Measurements from ENCODE around the gene COL23A1.
"Not testable (repeated sequence)": the region's sequence is repeated elsewhere in the genome, so short reads cannot be mapped to it uniquely, and the experiment has no call there.

The COL23A1 gene

DNA sequence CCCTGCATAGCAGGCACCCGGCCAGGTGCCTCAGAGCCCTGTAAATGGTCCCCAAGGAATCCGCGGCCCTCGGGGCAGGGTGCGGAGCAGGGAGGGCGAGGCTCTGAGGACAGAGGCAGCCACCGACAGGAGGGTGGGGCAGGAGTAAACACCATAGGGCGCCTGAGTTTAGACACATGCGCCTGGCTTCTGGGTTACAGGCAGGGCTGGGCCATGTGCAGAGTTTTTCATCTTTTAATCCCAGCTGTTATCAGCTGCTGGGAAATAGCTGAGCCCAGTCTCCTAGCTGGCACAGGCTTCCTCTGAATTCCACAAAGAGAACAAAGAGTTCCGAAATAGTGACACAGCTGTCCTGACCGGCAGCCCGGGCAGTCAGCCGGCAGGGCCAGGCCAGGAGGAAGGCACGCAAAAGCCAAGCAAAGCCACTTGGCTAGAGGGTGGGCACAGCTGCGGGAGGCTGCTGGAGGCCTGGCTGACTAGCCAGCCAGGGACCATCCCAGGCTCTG, 258.6 kb downstream of the COL23A1 start:
- no peak for DNase-seq

DNA sequence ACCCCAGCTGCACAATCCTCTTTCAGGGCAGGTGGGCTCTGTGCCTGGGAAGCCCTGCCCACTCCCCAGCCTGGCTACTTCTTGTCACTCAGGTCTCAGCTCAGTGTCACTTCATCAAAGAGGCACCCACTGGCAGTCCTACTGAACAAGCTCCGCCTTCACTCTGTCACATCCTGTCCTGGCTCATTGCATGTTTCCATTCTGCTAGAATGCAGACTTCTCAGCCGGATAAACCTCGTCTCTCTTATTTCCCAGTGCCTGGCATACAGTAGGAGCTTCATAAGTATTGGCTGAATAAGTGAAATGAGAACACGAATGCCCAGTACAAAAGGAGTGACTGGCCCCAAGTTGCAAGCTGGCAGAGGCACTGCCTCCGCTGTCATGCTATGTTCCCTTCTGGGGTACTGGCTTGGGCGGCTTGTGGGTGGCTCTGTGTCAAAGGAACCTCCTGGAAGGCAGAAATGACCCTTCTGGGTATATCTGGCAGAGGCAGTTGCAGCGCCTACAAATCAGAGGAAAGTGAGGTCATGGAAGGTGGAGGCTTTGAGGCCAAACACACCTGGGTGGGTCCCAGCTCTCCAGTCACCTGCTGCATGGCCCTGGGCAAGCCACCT, 259.3 kb downstream of the COL23A1 start:
- DNase-seq, result no peak

DNA sequence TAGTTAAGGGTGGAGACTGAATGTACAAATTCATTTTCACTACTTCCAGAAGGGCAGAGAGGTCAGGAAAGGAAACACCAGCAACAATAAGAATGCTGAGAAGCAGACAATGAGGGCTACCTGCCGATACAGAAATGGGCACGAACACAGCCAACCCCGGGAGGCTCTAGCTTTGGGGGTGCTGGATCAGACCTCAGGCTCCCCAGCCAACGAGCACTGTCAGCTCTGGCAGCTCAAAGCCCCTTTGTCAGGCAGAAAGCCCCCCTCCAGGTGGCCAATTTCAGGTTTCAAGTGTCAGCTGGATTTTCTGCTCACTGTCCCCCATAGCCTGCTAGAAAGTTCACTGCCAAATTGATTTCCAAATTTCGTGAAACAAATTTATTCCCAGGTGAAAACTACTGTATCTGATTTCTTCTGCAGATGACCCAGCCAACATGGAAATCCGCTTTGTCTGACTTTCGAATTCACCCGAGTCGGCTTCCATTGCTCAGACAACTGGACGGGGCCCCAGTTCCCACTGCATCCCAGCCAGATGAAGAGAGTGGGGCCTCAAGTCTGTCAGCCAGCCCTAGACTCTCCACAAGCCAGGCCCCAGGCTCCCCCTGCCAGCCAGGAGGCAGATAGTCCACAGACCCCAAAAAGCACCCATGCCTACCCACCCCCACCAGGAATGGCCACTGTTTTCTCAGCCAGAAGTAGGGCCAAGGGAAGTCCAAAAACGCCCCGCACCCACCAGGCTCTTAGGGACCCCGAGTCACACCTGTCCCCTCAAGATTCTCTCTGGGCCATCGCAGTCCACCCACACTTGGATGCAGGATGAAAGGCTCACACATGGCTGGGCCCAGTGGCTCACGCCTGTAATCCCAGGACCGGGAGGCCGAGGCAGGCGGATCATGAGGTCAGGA, 261.1 kb downstream of the COL23A1 start:
- no peak for DNase-seq

DNA sequence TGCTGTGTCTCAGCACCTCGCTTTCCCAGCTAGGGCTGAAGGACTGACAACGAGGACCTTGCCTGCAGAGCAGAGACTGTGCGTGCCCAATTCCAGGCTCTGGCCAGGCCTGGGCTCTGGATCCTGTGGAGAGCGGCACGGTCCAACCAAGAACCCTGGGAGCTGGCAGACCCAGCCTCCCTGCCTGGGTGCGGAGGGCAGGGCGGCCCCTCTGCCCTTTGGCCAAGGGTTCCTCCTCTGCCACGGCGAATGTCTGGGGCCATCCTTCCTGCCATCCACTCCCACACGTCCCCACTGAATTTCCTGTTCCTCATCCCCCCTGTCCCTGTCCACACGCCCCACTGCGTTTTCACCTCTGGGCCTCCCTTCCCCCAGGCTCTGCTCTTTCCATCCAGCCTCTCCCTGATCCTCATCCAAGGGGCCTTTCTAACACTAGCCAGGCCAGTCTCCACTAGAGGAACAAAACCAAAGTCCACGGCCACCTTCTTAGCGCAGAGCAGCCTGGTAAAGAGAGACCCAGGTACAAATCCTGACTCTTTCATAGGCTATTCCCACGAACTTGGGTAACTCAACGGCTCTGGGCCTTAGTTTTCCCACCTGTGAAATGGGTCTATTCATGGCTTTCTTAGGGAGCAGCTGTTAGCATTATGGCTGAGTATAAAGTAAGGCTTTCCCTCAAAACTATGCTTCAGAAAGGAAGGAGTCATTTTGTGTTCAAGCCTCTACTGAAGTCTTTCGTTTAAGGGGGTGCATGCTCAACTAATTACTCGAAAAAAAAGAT, 262.1 kb downstream of the COL23A1 start:
- DNase-seq, result no peak

DNA sequence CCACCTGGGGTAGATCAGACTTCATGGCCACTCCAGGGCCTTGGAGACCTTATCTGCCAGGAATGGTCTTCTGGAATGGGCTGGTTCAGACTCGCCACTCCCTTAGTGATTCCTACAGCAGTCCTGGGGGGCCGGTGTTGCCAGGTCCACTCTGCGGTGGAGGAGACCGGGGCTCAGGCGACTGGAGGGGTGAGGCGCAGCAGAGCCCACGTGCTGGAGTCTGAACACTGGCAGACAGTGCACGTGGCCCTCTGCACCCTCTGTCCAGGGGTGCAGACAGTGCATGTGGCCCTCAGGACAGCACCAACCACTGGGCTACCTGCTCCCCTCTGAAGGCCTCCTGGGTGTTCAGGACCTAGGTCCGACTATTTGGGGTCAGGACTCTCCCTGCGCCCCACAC, 262.7 kb downstream of the COL23A1 start:
- no peak for DNase-seq

DNA sequence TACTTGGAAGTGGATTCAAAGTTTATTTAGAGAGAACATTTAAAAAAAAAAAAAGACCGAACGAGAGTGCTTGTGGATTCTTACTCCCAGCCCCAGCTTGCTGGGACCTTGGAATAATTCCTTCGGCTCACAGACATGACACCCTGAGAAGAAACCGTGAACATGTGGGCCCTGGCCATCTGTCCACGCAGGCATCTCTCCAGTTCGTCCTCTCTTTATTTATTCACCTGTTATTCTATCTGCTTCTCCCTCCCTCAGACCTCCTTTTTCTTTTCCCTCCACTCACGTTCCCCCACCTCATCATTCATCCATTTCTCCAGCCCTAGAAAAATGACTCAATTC, 263.8 kb downstream of the COL23A1 start:
- no peak for DNase-seq

DNA sequence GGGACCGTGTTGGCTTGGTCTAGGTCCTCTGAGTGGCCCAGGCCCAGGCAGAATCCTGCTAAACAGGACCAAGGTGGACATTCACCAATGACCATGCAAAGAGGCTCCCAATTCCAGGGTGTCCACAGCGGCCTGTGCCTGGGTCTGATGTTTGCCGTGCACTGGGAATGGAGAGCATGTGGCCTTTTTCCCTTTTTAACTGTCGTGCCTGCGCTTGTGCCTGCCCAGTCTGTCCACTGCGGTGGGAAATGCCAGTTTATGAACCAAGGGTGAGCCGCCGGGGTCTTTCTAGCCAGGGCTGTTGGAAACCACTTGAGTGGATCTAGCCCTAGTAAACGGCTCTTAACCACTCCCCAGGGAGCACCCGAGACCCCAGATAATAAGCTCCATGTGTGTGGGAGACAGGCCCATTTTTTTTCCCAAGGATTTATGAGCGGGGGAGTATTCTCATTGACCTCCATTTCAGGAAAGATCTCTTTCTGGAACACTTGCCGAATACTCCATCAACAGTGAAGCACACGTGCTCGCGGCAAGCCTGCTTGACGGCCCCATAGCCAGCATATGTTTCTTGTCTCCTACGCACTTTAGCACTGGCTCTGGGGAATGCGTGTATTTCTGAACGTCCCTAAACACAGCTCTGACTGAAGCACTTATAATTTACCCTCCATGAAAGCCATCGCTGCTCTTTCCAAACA, 264.4 kb downstream of the COL23A1 start:
- DNase-seq, result no peak

DNA sequence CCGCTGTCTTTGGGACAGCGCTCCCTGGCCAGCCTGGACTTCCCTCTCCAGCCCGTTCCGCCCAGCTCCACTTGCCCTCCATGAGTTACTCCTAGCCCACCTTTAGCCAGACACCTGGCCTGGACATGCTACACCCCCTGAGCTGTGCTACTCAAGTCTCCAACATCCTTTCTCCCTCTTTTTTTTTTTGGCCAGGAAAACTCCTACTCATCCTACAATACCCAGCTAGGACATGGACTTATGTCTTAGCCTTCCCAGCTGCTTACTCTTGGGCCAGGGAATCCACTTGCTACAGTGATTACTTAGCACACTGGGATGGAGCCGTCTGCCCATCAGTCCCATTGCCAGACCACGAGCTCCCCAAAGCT, 264.9 kb downstream of the COL23A1 start:
- DNase-seq, result no peak

DNA sequence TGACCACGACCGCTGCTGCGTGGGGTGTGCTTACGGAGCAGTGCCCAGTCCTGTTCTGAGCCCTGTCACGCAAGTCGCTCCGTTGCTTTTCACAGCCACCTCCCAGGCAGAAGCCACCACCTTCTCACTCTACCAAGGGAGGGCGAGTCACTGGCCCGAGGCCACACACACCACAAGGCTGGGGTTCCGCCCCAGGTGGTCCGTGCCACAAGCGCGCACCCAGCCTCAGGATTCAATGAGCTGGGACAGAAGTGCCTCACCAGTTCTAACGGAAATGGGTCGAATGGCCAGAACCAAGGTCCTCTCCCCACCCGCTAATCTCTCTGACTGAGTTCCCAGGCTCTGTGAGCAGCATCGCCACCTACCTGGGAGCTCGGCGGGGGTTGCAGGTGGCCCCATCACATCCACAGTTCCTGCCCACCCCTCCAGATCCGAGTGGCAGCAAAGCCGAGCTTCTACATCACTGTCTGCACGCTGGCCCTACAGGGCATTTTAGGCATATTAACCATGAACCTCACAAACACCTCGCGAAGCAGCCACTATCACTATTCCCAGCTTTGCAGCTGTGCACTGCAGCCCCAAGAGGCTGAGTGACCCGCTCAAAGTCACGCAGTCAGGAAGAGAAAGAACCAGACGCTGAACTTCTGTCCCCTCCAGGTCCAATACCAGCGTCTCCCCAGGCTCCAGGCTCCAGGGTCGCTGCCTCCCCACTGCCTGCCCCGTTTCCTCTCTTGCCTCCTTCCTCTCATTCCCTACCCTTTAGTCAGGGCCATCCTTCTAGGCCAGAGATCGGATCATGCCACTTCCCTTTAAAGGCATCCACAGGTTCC, 265.5 kb downstream of the COL23A1 start:
- no peak for DNase-seq

DNA sequence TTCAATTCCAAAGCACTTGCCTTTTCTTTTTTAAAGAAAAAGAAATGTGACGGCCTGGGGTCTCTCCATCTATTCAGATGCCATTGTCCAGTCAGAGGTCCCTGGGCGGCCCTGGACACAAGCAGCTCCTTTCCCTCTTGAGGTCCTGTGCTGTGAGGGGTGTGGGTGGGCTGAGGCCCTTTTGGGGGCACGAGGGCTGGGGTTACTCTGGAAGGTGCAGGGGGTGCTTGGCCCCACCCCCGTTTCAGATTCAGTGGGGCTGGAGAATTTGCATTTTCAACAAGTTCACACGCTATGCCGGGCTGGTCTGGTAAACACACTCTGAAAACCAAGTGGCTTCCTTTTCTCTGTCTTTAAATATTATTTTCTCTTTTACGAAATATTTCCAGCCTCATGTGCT, 266.2 kb downstream of the COL23A1 start:
- no peak for DNase-seq

DNA sequence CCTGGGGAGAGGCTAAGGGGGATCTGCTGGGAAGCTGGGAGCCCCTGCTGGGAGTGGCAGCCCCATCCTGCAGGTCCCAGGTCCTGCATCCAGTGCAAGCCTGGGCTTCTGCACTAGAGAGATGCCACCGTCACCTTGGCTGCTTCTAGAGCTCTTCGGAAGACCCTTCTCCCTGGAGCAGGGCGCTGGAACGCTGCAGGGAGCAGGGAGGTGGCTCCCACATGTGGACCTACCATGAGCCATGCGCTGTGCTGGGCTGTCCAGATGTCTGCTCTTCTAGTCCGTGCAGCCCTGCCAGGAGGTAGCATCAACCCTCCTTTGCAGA, 266.7 kb downstream of the COL23A1 start:
- DNase-seq, result no peak

DNA sequence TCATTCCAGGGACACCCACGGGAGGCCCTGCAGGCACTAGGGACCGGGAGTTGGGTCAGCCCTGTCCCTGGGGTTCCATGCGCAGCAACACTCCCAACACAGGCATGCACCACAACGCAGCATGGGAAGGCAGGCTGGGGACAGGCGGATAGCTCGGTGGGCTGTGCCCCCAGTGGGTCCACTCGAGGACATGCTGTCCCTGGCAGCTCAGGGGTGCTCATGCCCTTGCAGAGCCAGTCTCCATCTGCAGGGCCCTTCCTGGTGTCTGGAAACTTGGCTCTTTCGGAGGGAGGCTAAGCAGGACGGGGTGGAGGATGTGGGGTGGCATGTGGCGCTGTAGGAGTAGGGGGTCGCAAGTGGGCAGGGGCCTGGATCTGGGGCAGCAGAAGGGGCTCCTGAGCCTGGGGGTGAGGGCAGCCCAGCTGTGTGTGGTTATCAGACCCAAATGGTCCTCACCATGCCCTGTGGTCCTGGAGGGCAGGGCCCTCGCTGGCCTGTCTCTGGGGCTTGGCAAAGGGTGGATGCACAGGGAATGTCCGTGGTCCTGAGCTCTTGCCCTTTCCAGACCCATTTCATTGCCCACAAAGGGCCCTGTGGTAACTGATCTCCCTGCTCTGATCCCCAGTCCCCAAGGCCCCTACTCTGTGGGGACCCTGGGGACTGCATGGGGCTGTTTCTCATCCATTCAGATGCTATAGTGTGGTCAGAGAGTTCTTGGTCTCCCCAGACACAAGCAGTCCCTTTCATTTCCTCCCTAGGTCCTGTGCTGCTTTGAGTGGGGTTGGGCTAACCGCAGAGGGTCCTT, 267.3 kb downstream of the COL23A1 start:
- no peak for DNase-seq

DNA sequence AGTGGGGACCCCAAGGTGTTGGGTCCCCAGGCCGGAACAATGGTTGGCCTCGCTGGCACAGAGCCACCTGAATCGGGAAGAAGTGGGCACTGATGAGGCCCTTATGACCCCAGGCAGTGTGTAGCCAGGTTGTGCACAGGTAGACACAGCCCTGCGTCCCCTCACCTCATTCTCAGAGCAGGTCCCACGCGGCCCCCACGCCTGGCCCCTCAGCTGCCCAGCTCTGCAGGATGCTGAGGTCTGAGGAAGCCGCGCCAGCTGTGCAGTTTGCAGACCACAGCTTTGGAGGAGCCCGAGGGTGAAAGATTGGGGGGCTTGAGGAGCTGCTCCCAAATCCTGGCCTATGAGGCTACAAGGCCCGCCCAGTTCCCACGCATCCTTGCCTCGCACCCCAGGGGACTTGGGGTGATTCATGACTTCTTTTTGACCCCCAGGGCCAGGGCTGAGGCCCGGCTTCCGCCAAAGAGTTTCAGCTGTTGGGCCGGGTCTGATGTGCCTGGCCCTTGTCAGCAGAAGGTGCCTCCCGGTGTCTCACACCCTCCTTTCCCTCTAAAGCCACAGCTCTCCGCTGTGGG, 269.8 kb downstream of the COL23A1 start:
- no peak for DNase-seq

DNA sequence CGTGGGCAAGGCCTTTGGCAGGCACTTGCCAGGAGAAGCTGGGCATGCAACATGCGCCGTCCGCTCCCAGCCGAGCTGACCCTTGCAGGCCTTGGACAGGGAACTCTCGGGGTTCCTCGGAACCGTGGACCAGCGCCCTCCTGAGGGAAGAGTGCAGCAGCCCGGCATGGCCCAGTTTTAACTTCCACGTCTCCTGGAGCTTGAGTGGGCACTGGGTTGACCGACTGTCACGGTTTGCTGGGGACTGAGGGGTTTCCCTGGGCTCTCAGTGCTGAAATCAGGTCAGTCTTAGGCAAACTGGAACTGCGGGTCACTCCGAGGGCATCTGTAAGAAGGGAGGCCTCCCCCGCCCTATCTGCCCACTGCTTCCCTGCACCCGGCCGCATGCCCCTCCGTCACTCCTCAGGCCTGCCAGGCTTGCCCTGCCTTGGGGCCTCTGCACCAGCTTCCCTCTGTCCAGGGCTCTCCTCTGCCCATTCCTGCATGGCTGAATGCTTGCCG, 270.6 kb downstream of the COL23A1 start:
- no peak for DNase-seq

DNA sequence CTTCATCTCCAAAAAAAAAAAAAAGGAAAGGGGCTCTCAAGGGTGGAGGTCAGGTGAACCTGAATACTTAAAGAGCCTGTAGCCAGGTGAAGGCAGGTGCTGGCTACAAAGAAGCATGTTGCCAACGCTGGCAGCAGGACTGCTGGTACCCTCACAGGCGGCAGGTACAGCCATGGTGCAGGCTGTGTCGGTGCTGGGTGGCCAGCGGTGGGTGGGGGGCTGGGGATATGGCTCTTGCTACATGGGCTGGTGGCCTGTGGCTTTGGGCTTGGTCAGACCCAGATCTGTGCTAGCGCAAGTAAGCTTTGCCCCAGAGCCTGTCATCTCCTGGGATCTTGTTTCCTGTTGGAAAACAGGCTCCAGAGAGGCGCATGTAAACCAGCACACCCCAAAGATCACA, 271.3 kb downstream of the COL23A1 start:
- no peak for DNase-seq

DNA sequence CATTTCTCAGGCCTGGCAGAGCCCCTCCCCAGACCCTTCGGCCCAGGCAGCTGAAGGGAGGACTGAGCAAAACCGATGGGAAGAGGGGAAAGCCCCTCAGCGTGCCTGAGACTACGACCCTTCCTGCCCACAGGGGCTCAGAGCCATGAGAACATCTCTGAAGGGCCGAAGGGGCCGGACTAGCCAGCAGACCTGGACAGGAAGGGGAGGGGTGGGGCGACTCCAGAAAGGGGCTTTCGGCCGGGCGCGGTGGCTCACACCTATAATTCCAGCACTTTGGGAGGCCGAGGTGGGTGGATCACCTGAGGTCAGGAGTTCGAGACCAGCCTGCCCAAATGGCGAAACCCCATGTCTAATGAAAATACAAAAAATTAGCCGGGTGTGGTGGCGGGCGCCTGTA, 271.8 kb downstream of the COL23A1 start:
- DNase-seq, result no peak

DNA sequence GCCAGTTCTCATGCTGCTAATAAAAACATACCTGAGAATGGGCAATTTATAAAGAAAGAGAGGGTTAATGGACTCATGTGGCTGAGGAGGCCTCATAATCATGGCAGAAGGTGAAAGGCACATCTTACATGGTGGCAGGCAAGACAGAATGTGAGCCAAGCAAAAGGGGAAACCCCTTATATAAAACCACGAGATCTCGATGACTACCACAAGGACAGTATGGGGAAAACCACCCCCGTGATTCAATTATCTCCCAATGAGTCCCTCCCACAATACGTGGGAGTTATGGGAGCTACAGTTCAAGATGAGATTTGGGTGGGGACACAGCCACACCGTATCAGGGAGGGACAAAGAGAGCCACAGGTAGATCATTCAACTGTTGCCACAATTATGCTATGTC, 272.5 kb downstream of the COL23A1 start:
- not testable (repeated sequence) for DNase-seq

DNA sequence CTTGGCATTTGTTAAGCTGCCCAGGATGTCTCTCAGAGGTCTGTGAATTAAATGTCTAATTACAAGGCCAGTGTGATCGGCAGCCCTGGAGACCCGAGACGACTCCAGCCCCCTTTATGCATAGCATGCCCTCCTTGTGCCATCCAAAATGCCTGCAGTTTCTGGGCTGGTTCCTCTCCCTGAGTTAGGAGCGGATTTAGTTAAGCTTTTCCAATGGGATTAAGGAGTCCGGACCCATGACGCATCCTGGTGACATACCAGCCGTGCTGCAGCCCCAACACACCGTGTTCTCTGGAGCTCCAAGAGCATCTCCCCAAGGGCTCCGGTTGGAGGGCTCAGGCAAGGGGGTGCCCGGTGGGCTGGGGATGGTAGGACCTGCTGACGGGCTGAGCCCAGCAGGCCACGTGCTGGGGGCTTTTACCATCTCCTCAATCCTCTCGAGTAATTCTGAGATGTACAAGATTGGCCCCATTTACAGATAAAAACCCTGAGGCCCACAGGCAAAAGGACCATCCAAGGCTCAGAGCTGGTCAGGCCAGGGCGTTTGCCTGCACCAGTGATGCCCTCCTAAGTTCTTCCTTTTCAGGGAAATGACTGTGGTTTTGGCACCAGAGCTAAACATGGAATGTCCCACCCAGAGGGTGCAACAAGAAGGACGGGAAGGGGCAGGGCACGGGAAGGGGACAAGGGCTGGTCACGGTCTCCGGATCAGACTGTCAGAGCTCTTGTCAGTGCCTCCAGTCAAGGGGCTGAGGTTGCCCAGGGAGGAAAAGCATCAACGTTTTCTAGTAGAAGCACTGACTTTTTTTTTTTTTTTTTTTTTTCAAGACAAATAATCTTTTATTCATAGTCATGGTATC, 275.0 kb downstream of the COL23A1 start:
- DNase-seq, result no peak

DNA sequence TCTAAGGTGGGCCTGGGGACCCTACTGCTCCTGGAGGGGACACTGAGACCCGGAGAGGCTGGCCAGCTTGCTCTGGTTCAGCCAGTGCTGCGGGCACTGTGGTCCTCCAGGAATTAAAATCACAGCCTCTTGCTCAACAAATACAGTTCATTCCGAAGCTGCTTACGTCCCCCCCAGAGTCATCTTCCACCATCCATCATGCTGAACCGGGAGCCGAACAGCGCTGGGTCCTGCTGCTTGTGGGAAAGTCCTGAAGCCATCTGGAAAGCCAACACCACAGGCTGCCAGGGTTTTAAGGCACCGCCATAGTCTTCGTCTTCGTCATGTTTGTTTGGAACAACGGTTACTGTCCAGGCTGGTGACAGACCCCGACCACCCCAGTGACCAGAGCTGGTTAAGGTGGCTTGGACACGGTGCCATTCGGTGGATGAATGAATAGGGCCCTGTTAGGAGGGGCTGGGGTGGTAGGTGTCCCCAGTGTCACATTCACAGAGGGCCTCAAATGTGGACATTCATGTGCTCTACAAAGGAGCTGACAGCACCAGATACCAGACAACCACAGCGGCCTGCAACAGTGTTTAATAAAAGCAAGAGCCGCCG, 276.0 kb downstream of the COL23A1 start:
- DNase-seq, result no peak
